HepG2 (cell line): ENCODE data around the gene KCTD18. TPM values are rescaled to one million over a fixed set of nuclear protein-coding genes. Genes with fewer than 3 reads are reported as not detected.
A peak's percentile ranks its signal among the peaks of the same experiment; 100 is the strongest.

Experiments
- ARNTL ChIP-seq: sonication (generic); formaldehyde crosslinking; IDR thresholded peaks from 2 replicates; pipeline ENCODE4 v1.4.0; 2020; ENCODE audit warnings: mild to moderate bottlenecking, missing genetic modification reagents
- CBX5 ChIP-seq: sonication (generic); formaldehyde crosslinking; IDR thresholded peaks from 2 replicates; pipeline ENCODE4 v1.4.0; 2020; ENCODE audit warnings: missing genetic modification reagents, borderline replicate concordance
- EHMT2 ChIP-seq: fragments of 200-600 bp; sonication (generic); IDR thresholded peaks from 2 replicates; pipeline ENCODE4 v1.7.0; 2017; ENCODE audit warnings: antibody characterized with exemption, low read depth, low read length, borderline replicate concordance
- HDAC1 ChIP-seq: sonication (generic); formaldehyde crosslinking; IDR thresholded peaks from 2 replicates; pipeline ENCODE4 v1.5.1; 2020; ENCODE audit warnings: mild to moderate bottlenecking, missing genetic modification reagents
- IRF2 ChIP-seq: IDR thresholded peaks from 2 replicates; pipeline ENCODE4 v1.6.1; 2018; ENCODE audit warnings: missing genetic modification reagents, missing compliant biosample characterization
- PPARG ChIP-seq: conservative IDR thresholded peaks from 2 replicates; pipeline ENCODE4 v1.6.1; 2016; ENCODE audit warnings: missing biosample characterization, missing genetic modification reagents
- SMAD1 ChIP-seq: sonication (generic); formaldehyde crosslinking; IDR thresholded peaks from 2 replicates; pipeline ENCODE4 v1.4.0; 2020; ENCODE audit warnings: missing genetic modification reagents, low read depth, mild to moderate bottlenecking, borderline replicate concordance
- XRCC5 ChIP-seq: fragments of 200-400 bp; formaldehyde crosslinking; optimal IDR thresholded peaks from 2 replicates; pipeline ENCODE3; 2017; ENCODE audit warnings: mild to moderate bottlenecking, low read length
- ZNF225 ChIP-seq: sonication (generic); formaldehyde crosslinking; IDR thresholded peaks from 2 replicates; pipeline ENCODE4 v1.4.0; 2020; ENCODE audit warnings: mild to moderate bottlenecking, missing genetic modification reagents
- ZNF234 ChIP-seq: sonication (generic); formaldehyde crosslinking; conservative IDR thresholded peaks from 2 replicates; pipeline ENCODE4 v1.5.1; 2020; ENCODE audit warnings: mild to moderate bottlenecking, missing genetic modification reagents
- ZNF33A ChIP-seq: sonication (generic); formaldehyde crosslinking; IDR thresholded peaks from 2 replicates; pipeline ENCODE4 v1.5.1; 2020; ENCODE audit warnings: missing genetic modification reagents, mild to moderate bottlenecking, moderate library complexity, borderline replicate concordance
- ZNF431 ChIP-seq: sonication (generic); formaldehyde crosslinking; IDR thresholded peaks from 2 replicates; pipeline ENCODE4 v1.9.0; 2022; ENCODE audit warnings: missing genetic modification reagents, low read depth, mild to moderate bottlenecking, borderline replicate concordance
- ZNF543 ChIP-seq: sonication (generic); formaldehyde crosslinking; IDR thresholded peaks from 2 replicates; pipeline ENCODE4 v1.4.0; 2020; ENCODE audit warnings: mild to moderate bottlenecking, missing genetic modification reagents
- ZNF547 ChIP-seq: sonication (generic); formaldehyde crosslinking; IDR thresholded peaks from 2 replicates; pipeline ENCODE4 v1.5.1; 2020; ENCODE audit warnings: mild to moderate bottlenecking, missing genetic modification reagents
- ZNF660 ChIP-seq: sonication (generic); formaldehyde crosslinking; IDR thresholded peaks from 2 replicates; pipeline ENCODE4 v1.5.1; 2020; ENCODE audit warnings: mild to moderate bottlenecking, low read depth, missing genetic modification reagents, borderline replicate concordance
- polyA plus RNA-seq, 8 experiments: library from polyadenylated mRNA; depleted of rRNA in 3 of 8; stranded (reverse) in 7 of 8; unstranded in 1 of 8; fragments of >200 nt; fragmentation: Illumina TruSeq in 4 of 8; extraction: Trizol in 4 of 8; gene quantifications; 2 replicates each; pipeline versions ENCODE4 v1.2.1 to v1.2.3, GENCODE V29; 2011 to 2016; ENCODE audit warnings: low read depth in 4 of 8, missing spikeins in 1 of 8, mixed read lengths in 1 of 8; ENCODE audit not compliant: insufficient read depth in 1 of 8
- total RNA-seq, 5 experiments: library from RNA; depleted of rRNA; stranded (reverse); fragments of >200 nt; fragmentation: Illumina TruSeq; extraction: Trizol; gene quantifications; 2 replicates each; pipeline ENCODE4 v1.2.3, GENCODE V29; 2016; ENCODE audit warnings: low read depth in 1 of 5
- TF ChIP-seq, protein P1 (sequence below): sonication (generic); formaldehyde crosslinking; IDR thresholded peaks from 2 replicates; pipeline ENCODE4 v1.5.0; 2020; ENCODE audit warnings: mild to moderate bottlenecking, missing genetic modification reagents, borderline replicate concordance
- TF ChIP-seq, protein P2 (sequence below): sonication (generic); formaldehyde crosslinking; IDR thresholded peaks from 2 replicates; pipeline ENCODE4 v1.8.0; 2022; ENCODE audit warnings: low read depth, missing genetic modification reagents
- TF ChIP-seq, protein P3 (sequence below): sonication (generic); formaldehyde crosslinking; IDR thresholded peaks from 2 replicates; pipeline ENCODE4 v1.5.1; 2020; ENCODE audit warnings: mild to moderate bottlenecking, missing genetic modification reagents, moderate library complexity

Gene KCTD18
- total and polyA plus RNA-seq, 2 of the 13 experiments (the other 11 are each of a cell fraction or from before 2014, with no cell fraction given) = 2.2 to 7.1 TPM

DNA sequence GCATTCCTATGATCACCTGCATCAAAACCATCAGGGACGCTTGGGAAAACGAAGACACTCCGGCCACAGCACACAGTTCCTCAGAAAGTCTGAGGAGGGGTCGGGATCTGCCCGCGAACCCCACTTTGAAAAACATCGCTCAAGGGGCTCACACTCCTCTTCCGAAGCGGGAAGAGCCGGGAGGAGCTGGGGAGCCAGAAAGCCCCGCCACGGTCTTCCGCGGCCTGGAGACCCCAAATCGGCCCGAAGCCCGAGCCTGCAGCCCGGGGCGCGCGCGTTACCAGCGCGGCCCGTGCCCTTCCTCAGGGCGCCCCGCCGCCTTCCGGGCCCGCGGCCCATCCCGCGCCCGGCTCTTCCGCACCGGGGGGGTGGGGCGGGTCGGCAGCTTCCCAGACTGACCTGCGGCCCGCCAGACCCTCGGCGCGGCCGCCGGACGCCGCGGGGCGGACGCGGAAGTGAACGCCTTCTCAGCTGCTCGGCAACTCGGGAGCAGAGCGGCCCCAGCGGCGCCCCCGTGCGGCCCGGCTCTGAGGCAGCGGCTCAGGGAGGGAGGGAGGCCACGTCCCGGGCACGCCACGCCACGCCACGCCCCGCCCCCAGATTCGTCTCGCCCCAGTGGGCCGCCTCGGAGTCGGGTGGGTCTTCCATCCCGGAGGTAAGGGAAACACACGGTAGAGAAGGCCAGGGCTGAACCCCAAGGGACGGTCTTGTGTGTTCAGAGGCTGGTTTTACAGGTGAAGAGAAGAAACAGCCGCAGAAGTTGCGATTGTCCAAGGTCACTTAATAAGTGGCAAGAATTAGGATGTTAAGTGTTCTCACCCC, at the start of gene KCTD18 (continued):
- TF ChIP-seq, protein P1, sequence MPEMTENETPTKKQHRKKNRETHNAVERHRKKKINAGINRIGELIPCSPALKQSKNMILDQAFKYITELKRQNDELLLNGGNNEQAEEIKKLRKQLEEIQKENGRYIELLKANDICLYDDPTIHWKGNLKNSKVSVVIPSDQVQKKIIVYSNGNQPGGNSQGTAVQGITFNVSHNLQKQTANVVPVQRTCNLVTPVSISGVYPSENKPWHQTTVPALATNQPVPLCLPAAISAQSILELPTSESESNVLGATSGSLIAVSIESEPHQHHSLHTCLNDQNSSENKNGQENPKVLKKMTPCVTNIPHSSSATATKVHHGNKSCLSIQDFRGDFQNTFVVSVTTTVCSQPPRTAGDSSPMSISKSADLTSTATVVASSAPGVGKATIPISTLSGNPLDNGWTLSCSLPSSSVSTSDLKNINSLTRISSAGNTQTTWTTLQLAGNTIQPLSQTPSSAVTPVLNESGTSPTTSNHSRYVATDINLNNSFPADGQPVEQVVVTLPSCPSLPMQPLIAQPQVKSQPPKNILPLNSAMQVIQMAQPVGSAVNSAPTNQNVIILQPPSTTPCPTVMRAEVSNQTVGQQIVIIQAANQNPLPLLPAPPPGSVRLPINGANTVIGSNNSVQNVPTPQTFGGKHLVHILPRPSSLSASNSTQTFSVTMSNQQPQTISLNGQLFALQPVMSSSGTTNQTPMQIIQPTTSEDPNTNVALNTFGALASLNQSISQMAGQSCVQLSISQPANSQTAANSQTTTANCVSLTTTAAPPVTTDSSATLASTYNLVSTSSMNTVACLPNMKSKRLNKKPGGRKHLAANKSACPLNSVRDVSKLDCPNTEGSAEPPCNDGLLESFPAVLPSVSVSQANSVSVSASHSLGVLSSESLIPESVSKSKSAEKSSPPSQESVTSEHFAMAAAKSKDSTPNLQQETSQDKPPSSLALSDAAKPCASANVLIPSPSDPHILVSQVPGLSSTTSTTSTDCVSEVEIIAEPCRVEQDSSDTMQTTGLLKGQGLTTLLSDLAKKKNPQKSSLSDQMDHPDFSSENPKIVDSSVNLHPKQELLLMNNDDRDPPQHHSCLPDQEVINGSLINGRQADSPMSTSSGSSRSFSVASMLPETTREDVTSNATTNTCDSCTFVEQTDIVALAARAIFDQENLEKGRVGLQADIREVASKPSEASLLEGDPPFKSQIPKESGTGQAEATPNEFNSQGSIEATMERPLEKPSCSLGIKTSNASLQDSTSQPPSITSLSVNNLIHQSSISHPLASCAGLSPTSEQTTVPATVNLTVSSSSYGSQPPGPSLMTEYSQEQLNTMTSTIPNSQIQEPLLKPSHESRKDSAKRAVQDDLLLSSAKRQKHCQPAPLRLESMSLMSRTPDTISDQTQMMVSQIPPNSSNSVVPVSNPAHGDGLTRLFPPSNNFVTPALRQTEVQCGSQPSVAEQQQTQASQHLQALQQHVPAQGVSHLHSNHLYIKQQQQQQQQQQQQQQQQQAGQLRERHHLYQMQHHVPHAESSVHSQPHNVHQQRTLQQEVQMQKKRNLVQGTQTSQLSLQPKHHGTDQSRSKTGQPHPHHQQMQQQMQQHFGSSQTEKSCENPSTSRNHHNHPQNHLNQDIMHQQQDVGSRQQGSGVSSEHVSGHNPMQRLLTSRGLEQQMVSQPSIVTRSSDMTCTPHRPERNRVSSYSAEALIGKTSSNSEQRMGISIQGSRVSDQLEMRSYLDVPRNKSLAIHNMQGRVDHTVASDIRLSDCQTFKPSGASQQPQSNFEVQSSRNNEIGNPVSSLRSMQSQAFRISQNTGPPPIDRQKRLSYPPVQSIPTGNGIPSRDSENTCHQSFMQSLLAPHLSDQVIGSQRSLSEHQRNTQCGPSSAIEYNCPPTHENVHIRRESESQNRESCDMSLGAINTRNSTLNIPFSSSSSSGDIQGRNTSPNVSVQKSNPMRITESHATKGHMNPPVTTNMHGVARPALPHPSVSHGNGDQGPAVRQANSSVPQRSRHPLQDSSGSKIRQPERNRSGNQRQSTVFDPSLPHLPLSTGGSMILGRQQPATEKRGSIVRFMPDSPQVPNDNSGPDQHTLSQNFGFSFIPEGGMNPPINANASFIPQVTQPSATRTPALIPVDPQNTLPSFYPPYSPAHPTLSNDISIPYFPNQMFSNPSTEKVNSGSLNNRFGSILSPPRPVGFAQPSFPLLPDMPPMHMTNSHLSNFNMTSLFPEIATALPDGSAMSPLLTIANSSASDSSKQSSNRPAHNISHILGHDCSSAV (CRISPR knock-in tag) = no peak
- peak; percentile 73; the same call in 1 of the 2 replicates for TF ChIP-seq ZNF431 (CRISPR knock-in tag)
- peak; percentile 98 for TF ChIP-seq XRCC5
- peak; percentile 20; the same call in 1 of the 2 replicates for TF ChIP-seq CBX5 (CRISPR knock-in tag)
- no peak for TF ChIP-seq ZNF33A (CRISPR knock-in tag)
- peak; percentile 63; the same call in 1 of the 2 replicates for TF ChIP-seq PPARG (CRISPR knock-in tag)
- TF ChIP-seq ZNF660 (CRISPR knock-in tag) = no peak
- no peak for TF ChIP-seq EHMT2
- TF ChIP-seq ZNF234 = 0 out of 2 replicates have a peak, but pooled peaks have one; percentile 17
- peak; percentile 85 for TF ChIP-seq IRF2 (CRISPR knock-in tag)
- TF ChIP-seq ZNF543 (CRISPR knock-in tag) = peak; percentile 57; the same call in 1 of the 2 replicates
- TF ChIP-seq ARNTL (CRISPR knock-in tag) = no peak
- TF ChIP-seq SMAD1 (CRISPR knock-in tag) = peak; percentile 97
- TF ChIP-seq HDAC1 (CRISPR knock-in tag) = peak; percentile 99
- peak; percentile 62; the same call in 1 of the 2 replicates for TF ChIP-seq ZNF225 (CRISPR knock-in tag)
- peak; percentile 91 for TF ChIP-seq ZNF547
- TF ChIP-seq, protein P2, sequence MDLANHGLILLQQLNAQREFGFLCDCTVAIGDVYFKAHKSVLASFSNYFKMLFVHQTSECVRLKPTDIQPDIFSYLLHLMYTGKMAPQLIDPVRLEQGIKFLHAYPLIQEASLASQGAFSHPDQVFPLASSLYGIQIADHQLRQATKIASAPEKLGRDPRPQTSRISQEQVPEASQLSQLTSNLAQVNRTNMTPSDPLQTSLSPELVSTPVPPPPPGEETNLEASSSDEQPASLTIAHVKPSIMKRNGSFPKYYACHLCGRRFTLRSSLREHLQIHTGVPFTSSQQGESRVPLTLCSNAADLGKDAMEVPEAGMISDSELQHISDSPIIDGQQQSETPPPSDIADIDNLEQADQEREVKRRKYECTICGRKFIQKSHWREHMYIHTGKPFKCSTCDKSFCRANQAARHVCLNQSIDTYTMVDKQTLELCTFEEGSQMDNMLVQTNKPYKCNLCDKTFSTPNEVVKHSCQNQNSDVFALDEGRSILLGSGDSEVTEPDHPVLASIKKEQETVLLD (CRISPR knock-in tag) = peak; percentile 92
- TF ChIP-seq, protein P3, sequence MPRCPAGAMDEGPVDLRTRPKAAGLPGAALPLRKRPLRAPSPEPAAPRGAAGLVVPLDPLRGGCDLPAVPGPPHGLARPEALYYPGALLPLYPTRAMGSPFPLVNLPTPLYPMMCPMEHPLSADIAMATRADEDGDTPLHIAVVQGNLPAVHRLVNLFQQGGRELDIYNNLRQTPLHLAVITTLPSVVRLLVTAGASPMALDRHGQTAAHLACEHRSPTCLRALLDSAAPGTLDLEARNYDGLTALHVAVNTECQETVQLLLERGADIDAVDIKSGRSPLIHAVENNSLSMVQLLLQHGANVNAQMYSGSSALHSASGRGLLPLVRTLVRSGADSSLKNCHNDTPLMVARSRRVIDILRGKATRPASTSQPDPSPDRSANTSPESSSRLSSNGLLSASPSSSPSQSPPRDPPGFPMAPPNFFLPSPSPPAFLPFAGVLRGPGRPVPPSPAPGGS (CRISPR knock-in tag) = peak; percentile 78; the same call in 1 of the 2 replicates
